ENCODE results near the gene ZMYM5.
"Not testable (repeated sequence)": the region's sequence is repeated elsewhere in the genome, so short reads cannot be mapped to it uniquely, and the experiment has no call there.

ZMYM5 gene

DNA sequence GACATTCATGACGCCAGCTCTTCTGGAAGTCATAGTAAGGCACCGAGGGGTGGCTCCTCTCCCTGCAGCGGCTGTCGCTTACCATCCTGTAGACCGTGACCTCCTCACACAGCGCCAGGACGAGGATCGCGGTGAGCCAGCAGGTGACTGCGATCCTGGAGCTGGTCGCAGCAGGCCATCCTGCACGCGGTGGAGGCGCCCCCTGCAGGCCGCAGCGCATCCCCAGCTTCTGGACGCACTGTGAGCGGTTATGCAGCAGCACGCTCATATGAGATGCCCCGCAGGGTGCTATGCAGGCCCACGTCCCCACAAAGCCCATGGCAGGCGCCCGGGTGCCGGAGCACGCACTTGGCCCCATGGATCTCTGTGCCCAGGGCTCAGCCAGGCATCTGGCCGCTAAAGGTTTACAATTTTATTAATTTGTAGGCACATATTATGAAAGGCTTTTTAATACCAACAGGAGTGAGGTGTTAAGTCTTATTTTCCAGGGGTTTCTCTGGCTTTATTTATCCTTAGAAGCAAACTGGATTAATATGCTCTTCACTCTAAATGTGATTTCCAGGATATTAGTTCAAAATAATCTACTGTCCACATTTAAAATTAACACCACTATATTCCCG is 45.1 kb downstream of the ZMYM5 start:
- DNase-seq (ENCODE audit: low spot score), result peak; percentile 16

DNA sequence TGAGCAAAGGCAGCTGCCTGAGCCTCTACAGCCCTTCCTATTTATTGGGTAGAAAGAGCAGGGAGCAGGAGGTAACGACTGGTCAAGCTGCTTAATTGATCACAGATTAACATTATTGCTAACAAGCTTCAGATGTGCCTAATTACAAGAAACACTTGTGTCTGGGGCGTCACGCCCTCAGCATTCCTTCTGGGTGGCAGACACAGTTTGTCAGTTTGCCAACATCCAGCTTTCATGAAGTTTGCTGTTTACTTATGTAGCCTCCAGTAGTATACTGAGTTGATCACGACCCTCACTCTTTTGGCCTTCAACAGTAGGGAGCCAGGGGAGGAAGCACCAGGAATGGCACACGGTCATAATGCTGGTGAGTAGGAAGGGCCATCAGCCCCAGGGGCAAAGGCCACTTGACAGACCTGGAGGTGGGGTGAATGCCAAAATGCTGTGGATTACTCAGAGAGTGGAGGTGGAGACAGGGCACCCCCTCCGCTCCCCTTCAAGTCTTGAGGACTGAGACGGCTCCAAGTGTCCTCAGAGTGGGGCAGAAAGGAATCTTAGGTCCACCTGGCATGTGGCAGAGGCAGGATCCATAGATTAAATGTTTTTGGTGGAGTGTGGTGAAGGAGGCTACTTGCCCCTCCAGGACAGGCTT is 45.8 kb downstream of the ZMYM5 start:
- DNase-seq (ENCODE audit: low spot score), result no peak

DNA sequence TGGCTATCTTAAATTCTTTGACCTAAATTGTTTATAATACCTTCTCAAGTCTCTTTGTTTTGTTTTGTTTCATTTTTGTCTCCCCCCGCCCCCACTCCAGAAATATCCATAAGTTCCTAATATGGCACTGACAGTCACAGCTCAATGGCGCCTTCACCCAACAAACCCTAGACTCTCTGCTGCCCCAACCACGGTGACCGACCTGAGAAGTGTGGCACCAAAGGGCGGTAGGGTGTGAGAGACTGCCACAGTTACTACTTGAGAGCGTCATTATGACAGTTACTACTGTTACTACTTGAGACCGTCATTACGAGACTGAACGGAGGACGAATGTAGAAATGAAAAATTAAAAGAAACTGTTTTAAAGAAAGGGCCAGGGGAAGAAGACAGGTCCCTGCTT is 46.3 kb downstream of the ZMYM5 start:
- DNase-seq (ENCODE audit: low spot score), result no peak

DNA sequence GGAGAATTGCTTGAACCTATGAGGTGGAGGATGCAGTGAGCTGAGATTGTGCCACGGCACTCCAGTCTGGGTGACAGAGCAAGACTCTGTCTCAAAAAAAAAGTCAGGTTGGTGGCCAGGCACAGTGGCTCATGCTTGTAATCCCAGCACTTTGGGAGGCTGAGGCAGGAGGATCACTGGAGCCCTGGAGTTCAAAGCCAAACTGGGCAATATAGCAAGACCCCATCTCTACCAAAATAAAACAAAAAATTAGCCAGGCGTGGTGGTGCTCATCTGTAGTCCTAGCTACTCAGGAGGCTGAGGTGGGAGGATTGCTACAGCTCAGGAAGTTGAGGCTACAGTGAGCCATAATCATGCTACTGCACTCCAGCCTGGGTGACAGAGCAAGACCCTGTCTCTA is 47.6 kb downstream of the ZMYM5 start:
- DNase-seq (ENCODE audit: low spot score), result not testable (repeated sequence)

DNA sequence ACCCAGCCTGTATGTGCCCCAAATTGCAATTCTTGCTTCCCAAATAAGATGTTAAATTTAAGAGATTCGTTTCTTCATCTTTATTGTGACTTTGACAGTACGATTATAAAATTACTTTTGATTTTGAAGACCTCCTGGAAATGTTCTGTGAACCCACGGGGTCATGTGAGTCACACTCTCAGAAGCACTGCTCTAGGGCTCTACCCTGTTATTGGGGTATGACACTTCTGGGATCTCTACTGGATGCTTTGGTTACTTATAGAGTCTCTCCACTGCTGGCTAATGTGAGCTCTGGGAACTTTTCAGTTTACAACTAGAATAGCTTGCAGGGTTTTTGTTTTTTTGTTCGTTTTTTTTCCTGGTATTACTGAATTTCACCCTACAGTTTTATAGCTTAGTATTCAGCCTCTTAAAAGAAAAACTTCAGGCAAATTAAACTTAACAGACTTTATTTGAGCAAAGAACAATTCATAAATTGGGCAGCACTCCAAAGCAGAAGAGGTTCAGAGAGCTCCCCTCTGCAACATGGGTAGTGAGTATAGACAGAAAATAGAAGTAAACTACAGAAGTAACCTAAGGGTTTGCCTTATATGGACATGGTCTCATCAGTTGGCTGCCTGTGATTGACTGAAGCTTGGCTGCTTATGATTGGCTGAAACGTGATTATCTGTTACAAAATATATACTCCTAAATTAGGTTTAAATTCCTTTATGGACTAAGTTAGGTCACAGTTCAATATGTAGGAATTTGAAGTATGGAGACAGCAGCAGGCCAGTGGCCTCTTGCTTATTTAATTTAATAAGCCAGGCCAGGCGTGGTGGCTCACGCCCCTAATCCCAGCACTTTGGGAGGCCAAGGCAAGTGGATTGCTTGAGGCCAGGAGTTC is 52.2 kb downstream of the ZMYM5 start:
- DNase-seq (ENCODE audit: low spot score), result no peak

DNA sequence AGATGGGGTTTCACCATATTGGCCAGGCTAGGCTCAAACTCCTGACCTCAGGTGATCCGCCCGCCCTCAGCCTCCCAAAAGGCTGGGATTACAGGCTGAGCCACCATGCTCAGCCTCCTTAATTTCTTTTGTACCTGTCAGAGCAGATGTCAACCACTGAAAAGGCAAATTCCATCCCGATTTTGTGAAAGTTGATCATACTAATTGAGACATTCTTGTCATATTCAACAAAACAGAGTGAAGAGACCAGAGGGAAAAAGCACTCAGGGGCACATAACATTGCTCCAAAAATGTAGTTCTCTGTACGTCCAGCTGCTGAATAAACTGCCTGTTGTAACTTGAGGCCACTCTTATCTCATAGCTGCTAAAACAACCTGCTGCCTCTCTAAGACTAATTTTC is 53.3 kb downstream of the ZMYM5 start:
- DNase-seq (ENCODE audit: low spot score), result no peak

DNA sequence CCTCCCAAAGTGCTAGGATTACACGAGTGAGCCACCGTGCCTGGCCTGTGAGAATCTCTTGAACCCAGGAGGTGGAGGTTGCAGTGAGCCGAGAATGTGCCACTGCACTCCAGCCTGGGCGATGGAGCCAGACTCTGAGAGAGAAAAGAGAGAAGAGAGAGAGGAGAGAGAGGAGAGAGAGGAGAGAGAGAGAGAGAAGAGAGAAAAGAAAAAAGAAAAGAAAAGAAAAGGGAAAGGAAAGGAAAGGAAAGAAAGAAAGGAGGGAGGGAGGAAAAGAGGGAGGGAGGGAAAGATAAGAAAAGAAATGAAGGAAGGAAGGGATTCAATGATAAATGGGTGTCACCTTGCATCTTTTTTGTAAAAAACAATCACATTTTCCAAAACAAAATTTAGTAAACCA is 57.7 kb downstream of the ZMYM5 start:
- DNase-seq (ENCODE audit: low spot score), result no peak

DNA sequence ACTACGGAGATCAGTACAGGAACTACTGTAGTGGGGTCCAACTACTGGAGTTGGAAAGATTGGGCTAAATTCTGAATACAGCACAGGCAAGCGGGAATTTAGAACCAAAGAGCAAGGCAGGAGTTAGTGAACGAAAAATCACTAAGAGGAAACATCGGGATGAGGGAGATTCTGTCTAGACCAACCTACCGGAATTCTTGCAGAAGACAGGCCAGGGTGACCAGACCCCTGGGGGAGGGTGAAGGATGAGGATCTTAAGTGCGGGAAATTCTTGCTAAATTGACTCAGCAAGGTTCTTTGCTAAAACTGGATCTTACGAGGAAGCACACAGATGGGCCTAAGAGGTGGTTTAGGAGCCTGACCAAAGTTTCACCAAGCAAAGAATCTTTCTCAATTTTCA is 67.5 kb downstream of the ZMYM5 start:
- no peak for DNase-seq (ENCODE audit: low spot score)

DNA sequence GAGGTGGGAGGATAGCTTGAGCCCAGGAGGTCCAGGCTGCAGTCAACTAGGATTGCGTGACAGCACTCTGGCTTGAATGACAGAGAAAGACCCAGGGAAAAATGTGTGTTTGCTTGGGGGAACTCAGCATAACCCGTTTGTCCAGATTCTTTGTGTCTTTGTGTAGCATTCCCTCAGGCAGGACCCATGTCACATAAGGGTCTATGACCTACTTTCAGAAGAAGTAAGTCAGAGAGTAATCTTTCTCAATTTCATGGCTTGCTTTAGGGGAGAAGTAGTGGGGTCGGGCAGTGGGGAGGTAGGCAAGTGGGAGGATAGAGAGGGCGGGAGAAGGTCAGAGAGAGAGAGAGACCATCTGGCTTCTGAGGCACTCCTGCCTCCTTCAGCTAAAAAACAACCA is 68.8 kb downstream of the ZMYM5 start:
- DNase-seq (ENCODE audit: low spot score), result no peak

DNA sequence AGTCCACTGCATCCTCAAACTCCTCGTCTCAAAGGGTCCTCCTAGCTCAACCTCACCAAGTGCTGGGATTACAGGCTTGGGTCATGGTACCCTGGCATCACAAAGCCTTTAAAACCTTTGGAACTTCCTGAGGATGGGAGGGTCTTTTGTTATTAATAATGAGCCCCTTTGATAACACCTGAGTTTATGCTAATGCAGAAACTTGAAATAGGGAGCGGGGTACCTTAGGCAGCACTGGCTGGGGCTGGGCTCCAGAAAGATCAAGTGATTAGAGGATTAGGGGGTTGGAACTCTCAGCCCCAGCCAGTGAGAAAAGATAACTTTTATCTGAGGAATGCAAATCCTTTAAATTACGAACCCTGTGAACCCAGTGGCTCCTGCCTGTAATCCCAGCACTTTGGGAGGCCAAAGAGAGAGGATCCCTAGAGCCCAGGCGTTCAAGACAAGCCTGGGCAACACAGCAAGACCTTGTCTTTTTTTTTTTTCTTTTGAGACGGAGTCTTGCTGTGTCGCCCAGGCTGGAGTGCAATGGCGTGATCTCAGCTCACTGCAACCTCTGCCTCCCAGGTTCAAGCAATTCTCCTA is 71.4 kb downstream of the ZMYM5 start:
- no peak for DNase-seq (ENCODE audit: low spot score)

DNA sequence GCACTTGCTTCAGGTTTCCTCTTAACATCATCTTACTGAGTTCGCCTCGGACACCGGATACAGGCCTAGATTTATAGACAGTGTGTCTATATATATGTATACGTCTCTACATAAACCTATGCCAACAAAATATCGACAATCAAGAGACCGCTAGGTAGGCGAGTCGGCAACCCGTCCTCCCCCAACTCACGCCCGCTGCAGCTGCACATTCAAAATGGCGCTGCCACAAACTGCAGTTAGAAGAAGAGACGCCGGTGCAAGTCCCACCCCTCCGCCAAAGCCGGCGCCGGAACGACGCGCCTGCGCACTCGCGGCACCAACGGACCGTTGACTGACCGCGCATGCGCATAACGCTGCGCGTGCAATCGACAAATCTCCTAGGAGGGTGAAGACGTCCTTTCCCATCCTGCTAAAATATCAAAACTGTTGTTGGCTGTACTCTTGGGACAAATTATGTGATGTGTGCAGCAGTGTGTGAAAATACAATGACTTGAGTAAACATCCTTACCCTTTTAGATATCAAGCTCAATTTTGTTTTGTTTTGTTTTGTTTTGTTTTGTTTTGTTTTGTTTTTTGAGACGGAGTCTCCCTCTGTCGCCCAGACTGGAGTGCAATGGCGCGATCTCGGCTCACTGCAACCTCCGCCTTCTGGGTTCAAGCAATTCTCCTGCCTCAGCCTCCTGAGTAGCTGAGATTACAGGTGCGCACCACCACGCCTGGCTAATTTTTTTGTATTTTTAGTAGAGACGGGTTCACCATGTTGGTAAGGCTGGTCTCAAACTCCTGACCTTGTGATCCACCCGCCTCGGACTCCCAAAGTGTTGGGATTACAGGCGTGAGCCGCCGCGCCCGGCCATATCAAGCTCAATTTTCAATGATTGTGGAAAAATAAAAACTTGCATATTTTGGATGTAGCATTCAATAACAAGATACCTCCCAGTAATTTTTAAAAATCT is 80.4 kb downstream of the ZMYM5 start, which contains the start of gene PSPC1:
TSS of gene PSPC1 (minus strand) at position 219 of the 956 bp plus-strand sequence. CDS start at position 31, 188 bp downstream.
- peak; percentile 99 for DNase-seq (ENCODE audit: low spot score)

DNA sequence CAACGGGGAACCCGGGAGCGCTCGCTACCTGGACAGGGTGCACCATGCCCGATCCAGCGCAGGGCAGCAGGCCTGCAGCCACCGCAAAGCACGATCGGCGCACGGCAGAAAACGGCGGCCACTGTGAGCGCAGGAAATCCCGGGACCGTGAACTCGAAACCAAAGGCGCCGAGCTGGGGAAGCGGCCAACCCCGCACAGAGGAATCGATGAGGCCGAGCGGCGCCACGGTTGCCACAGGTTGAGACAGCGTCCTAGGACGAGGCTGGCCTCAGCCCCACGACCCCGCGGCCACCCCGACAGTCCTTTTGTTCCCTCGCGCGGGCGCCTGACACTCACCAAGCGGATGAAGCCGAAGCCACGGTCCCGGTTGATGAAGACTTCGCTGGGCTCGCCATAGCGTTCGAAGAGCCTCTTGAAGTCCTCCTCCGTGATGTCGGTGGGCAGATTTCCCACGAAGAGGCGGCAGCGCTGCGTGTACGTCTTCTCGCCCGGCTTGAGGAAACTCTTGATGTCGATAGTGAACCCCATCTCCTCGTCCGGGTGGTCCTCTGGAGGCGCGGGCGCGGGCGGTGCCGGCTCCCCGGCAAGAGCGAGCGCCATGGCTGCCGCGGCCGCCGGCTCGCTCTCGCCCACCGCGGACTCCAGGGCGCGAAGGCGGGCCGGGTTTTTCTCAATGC is 81.3 kb downstream of the ZMYM5 start:
- peak; percentile 65 for DNase-seq (ENCODE audit: low spot score)

DNA sequence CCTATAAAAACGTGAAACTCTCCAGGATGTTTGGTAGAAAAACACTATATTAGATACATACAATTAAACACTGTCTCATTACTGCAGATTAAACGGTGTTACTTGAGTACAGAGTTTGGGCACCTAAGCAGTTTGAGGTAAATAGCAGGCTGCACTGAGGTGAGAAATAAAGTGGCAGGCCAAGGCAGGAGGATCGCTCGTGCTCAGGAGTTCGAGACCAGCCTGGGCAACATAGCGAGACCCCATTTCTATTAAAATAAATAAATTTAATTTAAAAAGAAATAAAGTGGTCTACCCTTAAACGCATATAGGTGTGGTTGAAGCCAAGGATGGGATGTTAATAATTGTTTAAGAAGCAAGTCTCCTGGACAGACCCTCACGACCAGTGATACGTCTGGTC is 81.9 kb downstream of the ZMYM5 start:
- DNase-seq (ENCODE audit: low spot score), result no peak

DNA sequence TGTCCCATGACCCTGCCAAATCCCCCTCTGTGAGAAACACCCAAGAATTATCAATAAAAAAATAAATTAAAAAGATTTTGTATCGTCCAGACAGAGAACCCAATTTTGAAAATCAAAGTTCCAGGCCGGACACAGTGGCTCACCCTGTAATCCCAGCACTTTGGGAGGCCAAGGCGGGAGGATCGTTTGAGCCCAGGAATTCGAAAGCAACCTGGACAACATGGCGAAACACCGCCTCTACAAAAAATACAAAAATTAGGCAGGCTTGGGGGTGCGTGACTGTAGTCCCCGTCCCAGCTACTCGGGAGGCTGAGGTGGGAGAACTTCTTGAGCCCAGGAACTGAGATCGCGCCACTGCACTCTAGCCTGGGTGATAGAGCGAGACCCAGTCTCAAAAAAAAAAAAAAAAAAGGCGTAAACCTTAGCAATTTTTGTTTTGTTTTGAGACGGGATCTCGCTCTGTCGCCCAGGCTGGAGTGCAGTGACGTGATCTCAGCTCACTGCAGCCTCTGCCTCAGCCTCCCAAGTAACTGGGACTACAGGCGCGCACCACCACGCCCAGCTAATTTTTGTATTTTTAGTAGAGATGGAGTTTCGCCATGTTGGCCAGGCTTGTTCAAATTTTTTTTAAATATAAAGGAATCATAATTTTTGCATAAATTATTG is 82.6 kb downstream of the ZMYM5 start:
- DNase-seq (ENCODE audit: low spot score), result not testable (repeated sequence)
